Activated naive CD4-positive, alpha-beta T cell treated with anti-CD3 and anti-CD28 coated beads, Interleukin-2, amount 50 U/mL, for 16 hours (primary cell): Measurements from ENCODE around the gene AKT3.
"Not testable (repeated sequence)": the region's sequence is repeated elsewhere in the genome, so short reads cannot be mapped to it uniquely, and the experiment has no call there.

Experiments used
- DNase-seq: peaks from one replicate; pipeline ENCODE4 v3.0.0-alpha.2; 2020

Gene AKT3

DNA sequence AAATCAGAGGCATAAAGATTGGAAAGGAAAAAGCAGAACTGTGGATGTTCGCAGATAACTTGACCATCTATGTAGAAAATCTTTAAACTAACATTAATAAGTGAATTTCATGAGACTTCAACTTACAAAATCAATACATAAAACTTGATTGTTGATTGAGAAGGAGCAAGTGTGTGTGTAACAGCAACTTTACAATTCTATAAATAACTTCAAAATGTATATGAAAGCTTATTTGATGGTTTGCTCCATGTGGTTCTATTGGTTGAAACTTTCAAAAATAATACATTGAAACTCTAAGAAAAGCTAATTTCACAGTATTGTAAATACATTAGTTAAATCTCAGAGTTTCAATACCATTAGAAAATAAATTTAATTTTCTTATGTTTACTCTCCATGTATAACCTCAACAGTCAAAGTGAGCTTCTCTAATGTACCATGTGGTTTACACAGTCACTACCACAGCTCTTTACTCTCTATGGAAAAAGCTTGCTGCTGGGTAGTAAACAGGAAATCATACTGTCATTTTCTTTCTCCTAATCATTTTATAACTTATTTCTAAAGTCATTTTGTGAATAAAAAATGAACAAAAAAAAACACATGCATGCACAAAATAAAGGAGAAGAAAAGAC is 12.0 kb downstream of the AKT3 start:
- no peak for DNase-seq

DNA sequence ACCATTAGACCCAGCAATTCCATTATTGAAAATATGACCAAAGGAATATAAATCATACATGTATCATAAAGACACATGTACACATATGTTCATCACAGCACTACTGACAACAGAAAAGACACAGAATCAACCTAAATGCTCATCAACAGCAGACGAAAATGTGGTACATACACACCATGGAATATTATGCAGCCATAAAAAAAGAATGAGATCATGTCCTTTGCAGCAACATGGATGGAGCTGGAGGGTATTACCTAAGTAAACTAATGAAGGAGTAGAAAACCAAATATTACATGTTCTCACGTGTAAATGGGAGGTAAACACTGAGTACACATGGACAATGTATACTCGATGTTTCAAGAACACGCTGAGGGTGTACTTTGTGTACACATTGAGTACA is 15.9 kb downstream of the AKT3 start:
- no peak for DNase-seq

DNA sequence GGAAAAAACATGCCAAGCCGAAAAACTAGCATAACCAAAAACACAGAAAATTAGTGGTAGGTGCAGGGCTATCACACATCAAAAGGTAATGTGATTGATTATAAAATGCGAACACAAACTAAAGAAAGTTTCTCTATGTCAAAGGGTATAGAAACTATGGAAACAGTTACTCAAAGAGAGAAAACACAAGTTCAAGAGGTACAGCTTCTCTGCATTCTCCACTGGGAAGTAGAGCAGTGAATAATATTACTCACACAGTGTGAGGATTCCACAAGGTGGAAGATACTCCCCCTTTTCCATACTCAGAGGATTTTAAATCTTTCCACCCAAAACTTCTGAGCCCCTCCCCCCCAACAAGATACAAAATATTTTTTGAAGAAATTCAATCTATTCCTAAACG is 18.6 kb downstream of the AKT3 start:
- DNase-seq = no peak

DNA sequence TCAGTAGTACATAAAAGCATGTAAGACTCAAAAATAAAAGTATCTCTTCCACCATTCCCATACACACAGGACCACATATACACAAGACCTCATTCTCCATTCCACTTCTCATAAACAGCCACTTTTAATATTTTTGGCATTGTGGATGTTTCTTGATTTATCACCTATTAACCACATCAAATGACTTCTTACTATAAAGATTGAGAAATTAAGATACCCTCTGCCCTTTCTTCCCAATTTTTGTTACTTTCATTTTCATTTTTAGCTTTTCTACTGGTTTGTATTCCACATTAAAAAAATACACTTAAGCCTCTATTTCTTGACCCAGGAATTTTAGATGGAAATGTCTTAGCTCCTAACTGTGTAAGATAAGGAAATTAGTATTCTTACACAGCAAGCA is 22.8 kb downstream of the AKT3 start:
- DNase-seq = no peak

DNA sequence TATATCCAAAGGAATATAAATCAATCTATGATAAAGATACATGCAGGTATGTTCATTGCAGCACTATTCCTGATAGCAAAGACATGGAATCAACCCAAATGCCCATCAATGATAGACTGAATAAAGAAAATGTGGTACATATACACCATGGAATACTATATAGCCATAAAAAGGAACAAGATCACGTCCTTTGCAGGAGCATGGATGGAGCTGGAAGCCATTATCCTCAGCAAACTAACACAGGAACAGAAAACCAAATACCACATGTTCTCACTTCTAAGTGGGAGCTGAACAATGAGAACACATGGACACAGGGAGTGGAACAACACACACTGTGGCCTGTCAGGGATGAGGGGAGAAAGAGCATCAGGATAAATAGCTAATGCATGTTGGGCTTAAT is 25.1 kb downstream of the AKT3 start:
- DNase-seq = not testable (repeated sequence)

DNA sequence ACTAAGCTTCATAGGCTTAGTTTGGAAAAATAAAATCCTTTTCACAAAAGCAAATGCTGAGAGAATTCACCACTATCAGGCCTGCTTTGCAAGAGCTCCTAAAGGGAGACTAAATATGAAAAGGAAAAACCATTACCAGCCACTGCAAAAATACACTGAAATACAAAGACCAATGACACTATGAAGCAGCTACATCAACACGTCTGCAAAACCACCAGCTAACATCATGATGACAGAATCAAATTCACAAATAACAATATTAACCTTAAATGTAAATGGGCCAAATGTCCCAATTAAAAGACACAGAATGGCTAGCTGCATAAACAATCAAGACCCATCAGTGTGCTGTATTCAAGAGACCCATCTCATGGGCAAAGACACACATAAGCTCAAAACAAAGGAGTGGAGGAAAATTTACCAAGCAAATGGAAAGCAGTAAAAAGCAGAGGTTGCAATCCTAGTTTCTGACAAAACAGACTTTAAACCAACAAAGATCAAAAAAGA is 28.8 kb downstream of the AKT3 start:
- DNase-seq = no peak

DNA sequence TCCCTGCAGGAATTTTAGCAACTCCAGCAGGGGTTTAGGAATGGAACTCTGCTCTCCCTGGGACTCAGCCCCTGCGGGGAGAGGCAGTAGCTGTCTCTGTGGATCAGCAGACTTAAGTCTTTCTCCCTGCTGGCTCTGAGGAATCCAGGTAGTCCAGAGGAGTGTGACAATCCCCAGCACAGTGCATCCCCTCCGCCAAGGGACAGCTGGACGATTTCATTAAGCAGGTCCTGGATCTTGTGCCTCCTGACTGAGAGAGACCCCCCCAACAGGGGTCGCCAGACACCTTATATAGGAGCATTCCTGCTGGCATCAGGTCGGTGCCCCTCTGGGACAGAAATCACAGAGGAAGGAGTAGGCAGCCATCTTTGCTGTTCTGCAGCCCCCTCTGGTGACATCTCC is 30.6 kb downstream of the AKT3 start:
- DNase-seq = no peak

DNA sequence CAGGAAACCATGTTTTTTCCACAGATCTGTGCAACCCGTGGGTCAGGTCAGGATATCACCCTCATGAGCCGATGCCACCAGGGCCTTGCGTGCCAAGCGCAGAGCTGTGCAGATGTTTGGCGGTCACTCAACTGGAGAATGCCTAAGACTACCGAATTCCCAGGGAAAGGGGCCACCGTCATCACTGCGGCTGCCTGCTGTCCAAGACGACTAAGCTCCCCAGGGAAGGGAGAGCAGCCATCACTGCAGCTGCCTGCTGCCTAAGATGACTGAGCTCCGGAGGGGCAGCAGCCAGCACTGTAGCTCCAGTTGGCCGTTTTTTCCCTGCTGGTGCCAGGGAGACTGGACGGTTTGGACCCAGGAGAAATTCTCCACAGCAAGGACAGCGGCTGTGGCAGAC is 31.1 kb downstream of the AKT3 start:
- no peak for DNase-seq

DNA sequence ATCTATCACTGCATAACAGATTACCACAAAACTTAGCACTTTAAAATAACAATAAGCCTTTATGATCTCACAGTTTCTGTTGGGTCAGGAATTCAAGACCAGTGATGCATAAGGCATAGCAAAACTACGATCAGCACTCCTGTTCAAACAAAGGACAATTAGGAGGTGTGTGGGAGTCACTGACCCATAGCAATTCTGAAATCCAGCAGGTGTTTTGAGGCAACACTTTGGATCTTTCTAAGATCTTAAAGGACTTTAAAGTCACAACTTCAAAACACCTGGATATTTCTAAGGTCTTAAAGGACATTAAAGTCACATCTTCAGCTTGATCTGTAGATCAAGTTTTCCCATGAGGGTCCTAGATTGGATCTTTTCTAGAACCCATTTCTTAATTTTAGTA is 35.3 kb downstream of the AKT3 start:
- no peak for DNase-seq

DNA sequence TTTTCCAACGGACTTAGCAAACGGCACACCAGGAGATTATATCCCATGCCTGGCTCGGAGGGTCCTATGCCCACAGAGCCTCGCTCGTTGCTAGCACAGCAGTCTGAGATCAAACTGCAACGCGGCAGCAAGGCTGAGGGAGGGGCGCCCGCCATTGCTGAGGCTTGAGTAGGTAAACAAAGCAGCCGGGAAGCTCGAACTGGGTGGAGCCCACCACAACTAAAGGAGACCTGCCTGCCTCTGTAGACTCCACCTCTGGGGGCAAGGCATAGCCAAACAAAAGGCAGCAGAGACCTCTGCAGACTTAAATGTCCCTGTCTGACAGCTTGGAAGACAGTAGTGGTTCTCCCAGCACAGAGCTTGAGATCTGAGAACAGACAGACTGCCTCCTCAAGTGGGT is 42.7 kb downstream of the AKT3 start:
- not testable (repeated sequence) for DNase-seq

DNA sequence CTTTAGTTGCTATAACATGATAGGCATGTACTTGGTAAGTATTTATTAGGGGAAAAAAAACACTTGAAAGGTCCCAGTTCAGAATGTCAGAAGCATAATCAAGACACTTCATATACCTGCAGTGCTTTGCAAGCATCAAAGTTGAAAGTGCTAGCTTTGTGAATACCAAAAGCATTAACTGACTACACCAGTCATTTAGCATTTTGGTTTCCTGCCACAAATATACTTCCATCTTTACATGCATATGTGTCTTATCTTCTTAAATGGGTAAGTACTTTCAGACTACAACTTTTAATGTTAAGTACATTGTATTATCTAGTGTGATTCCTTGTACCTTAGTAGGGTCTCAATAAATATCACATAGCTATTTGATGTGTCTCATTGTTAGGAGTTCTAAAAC is 43.7 kb downstream of the AKT3 start:
- no peak for DNase-seq

DNA sequence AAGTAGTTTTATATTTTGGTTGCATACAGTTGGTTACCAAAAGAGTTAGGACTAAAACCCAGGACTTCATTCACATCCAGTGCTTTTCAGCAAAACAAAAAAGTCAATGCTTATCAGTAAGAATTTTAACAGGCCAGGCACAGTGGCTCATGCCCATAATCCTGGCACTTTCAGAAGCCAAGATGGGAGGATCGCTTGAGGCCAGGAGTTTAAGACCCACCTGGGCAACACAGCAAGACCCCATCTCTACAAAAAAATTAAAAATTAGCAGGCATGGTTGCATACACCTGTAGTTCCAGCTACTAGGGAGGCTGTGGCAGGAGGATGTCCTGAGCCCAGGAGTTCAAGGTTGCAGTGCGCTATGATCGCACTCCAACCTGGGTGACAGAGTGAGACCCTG is 47.3 kb downstream of the AKT3 start:
- DNase-seq = no peak

DNA sequence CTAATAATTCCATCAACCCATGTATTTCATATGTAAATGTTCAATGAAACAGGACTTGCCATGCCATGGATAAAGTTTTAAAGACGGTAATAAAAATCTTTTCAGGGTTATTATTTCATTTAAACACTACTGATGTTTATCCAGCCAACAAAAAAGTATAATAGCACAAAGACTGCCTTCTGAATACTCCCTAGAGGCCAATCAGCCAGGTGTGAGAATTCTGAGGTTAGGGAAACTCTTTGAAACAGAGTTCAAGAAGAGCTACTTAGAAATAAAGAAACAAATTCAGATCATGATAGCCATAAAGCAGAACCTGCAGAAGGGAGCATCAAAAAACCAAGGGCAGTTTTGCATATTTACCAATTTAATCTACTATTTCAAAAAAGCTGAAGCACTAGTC is 48.7 kb downstream of the AKT3 start:
- no peak for DNase-seq

DNA sequence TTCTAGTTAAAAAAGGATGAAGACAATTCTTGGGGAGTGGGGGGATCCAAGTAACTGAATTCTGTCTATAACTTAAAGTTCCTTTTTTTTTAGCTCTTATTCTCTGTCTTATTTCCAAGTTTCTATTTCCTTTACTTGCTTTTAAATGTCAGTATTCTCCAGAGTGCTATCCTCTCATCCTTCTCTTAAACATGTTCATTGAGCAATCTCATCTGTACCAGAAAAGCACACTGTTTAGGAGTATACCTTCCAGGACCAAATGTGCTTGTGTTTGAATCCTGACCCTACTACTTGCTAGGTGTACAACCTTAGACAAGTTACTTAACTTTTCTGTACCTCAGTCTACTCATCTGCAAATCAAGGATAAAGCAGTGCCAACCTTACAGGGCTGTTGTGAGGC is 50.1 kb downstream of the AKT3 start:
- no peak for DNase-seq

DNA sequence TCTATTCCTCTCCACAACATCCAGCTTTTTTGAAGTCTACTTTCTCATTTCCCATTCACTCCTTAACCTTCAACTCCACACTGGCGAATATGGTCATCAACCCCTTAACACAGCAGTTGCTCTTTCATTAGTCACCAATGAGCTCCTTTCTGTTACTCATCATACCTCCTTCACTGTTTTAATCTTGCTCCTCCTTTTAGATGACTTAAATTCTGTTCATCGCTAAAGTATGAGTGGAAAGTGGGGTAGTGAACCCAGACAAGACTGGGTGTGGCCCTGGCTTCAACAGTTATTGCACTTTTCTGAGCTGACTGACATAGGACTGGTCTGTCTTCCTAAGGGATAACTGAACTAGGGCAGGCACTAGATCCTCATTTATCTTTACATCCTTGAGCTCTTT is 51.3 kb downstream of the AKT3 start:
- DNase-seq = no peak

DNA sequence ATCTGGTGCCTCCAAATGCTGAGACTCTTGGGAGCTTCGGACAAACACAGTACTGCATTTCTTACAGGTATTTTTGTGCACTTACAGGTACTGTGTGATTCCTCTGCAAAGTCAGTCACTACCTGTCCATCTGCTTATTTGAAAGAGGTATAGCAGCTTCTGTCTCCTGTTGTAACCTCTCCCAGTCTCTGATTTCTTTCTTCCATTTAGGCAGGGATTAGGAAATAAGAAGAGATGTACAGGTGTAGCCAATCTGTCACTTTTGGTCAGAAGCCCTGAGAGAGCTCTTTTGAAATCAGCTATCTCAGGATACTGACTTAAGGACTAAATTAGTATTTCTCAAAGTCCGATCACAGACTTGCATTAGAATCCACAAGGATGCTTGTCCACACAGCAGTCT is 54.0 kb downstream of the AKT3 start:
- no peak for DNase-seq

DNA sequence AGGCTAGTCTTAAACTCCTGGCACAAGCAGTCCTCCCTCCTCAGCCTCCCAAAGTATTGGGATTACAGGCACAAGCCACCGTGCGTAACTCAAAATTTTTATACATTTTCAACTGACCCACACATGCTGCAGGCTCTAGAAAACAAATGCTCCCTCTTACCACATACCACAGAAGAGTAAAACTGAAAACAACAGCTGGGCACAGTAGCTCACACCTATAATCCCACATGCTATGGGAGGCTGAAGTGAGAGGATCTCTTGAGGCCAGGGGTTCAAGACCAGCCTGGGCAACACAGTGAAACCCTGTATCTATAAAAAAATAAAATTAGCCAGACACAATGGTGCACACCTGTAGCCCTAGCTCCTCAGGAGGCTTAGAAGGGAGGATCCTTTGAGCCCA is 56.7 kb downstream of the AKT3 start:
- no peak for DNase-seq

DNA sequence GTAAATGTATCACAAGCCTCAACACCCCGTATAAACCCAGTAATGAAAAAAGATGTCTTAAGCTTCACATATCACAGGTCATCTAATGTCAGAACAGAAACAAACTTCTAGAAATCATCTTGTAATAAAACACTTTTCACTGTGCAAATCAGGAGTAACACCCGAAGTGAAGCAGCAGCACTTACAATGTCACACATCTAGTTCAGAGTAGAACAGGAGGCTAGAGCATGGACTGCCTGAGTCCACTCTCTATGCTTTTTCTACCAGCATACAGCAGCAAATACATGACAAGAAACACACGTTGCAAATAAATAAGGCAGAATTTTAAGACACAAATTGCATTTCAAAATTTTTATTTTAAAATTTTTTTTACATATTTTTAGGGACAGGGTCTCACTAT is 57.2 kb downstream of the AKT3 start:
- DNase-seq = no peak

DNA sequence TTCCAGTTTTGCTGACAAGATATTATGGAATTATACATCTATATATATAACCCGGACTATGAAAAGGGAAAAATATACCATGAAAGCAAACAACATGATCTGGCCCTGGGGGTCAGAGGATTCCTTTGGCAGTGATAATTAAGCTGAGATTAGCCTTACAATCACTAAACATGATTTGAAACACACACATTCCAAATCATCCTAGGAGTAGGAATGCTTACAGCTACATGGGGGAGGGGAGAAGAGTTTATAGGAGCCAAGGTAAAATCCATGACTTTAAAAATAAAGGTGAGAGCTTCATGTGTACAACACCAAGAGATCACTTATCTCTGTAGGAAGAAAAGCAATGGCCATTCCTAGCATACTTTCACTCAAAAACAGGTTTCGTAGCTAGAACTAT is 57.6 kb downstream of the AKT3 start:
- no peak for DNase-seq

DNA sequence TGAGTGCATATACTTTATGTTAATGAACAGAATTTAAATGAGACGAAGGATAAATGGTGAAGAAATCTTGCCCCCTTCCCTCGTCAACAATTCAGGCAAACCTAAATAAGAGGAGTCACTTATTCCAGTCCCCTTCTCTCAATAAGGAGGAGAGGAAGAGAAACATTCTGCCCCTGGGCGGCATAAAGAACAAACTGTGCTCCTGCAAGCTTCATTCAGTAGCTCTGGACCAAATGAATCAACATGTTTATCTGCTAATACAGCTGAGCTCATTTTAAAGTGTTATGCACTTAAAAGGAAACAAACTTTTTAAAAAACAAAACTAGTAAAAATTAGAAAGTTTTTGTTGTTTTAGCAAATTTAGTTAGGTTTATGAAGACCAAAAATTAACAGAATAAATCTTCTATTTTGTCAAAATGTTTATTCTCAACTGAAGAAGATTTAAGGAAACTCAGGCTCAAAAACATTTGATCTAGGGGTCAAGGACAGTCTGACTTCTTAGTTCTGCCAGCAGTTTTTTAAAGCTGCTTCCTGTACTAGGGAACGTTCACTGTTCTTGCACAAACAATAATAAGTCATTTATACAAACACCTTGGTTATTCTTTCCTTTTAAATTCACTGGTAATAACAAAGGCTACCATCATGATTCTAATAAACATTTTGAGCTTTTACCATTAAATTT is 58.3 kb downstream of the AKT3 start:
- DNase-seq = no peak

DNA sequence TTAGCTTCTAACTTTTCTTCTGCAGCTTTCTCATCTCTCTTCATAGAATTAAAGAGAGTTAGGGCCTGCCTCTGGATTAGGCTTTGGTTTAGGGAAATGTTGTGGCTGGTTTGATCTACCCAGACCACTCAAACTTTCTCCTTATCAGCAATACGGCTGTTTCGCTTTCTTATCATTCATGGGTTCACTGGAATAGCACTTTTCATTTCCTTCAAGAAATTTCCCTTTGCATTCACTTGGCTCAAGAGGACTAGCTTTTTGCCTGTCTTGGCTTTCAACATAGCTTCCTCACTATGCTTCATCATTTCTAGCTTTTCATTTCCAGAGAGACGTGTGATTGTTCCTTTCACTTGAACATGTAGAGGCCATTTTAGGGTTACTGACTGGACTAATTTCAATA is 59.6 kb downstream of the AKT3 start:
- no peak for DNase-seq

DNA sequence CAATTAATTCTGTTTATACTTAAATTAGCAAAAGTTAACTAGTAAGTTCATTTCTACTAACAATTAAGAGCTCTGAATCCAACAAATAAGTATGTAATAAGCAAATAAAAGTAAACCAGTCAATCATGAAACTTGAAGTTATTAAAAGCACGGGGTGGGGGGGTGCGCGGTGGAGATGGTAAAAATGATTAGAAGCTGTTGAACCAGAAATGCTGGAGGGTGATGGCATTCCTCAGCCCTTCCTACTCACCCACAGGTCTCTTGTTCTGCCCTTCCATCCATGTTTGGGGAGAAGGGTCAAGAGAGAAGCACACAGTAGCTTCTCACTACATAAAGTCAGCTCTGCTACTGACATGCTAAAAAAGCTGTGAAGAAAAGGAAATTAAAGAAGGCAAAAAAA is 63.5 kb downstream of the AKT3 start:
- DNase-seq = no peak

DNA sequence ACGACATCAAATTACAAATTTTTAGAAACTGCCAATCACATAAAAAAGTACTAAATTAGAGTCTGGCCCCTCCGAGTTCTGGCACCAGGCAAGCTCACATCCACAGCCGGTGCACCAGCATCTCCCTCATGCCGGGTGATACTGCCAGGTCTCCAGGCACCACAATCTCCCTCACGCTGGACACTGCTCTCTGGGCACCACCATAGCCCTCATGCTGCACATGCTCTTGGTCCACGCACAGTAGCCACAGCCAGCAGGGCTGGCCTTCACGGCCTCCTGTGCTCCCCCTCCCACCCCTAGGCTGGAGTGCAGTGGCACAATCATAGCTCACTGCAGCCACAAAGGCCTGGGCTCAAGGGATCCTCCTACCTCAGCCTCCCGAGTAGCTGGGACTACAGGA is 65.5 kb downstream of the AKT3 start:
- DNase-seq = no peak

DNA sequence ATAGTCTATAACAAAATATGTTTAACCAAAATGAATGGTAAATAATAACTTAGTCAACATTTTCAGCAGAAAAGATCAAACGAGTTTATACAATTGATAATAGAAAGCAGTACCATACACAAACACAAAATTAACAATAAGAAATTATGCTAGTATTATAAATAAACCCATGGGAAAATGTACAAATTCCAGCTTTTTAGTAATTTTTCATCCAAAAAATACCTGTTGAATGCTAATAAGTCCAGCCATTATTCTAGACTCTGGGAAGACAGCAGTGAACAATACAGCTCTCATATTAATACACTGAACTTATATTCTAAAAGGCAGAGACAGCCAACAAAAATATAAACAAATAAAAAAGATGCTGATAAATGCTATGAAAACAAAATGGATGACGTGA is 66.3 kb downstream of the AKT3 start:
- DNase-seq = no peak
